ENCODE data around the gene KCNB1.

GRCh38 chr20:49481116-49481515 lies 1.4 kb downstream of the KCNB1 start:
- TF ChIP-seq POLR2AphosphoS5 (IDR thresholded peaks at IDR 0.05): no peak
- no peak for TF ChIP-seq CTCF (IDR thresholded peaks at IDR 0.05)
- TF ChIP-seq POLR2A (IDR thresholded peaks at IDR 0.05): no peak
- no peak for TF ChIP-seq EP300 (IDR thresholded peaks at IDR 0.05)

Data from upper lobe of left lung (tissue), 4 donors.